ENCODE results near the gene SLC12A2.

The SLC12A2 gene

DNA sequence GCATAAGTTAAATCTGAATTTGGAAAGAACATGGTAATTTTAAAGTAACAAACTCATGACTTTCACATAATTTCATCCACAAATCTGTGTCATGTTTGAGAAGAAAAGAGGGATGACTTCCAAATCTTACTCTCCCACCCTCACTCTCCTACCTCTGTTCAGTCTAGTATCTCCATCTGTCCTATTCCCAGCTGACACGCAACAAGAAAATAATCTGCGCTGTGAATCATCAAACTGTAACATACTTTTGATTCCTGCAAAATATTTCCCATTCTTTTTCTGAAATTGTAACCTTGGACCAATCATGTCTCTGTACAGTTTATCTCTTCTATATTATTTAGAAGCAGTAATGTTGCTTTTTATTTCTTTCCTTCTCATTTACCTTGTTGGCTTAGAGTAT is 91.4 kb downstream of the SLC12A2 start:
- no peak for DNase-seq

GRCh38 chr5:128192368-128192767 is 108.8 kb downstream of the SLC12A2 start:
- no peak for DNase-seq

DNA sequence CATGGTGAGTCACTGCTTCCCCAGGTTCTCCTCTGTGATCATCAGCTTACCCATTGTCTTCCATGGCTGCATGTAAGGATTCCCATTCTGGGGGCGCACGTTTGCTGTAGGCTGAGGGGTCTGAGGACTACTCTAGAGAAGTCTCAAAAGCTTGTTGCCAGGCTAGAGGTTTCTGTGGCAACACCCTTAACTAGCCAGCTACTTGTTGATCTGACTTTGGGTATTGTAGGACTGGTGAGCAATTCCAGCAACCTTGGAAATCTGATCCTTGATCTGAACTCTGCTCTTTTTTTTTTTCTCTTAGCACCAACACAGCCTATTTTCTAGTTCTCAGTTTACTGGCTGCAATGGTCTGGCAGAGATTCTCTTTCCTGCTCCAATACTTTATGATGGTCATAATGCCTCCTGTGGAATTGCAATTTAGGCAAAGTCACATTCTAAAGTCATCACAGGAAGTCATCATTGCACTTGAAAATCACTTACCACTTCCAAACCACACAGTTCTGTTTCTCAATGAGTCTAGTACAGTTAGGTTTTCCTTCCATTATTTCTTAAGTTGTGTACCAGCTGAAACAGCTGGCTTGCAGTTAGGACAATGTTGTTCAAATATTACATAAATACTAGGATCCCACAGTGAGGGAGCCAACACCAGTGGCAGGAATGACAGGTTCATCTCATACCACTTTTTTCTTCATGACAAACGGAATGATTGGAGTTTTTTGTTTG is 110.3 kb downstream of the SLC12A2 start:
- DNase-seq = no peak

GRCh38 chr5:128195316-128195715 is 111.8 kb downstream of the SLC12A2 start:
- no peak for DNase-seq

DNA sequence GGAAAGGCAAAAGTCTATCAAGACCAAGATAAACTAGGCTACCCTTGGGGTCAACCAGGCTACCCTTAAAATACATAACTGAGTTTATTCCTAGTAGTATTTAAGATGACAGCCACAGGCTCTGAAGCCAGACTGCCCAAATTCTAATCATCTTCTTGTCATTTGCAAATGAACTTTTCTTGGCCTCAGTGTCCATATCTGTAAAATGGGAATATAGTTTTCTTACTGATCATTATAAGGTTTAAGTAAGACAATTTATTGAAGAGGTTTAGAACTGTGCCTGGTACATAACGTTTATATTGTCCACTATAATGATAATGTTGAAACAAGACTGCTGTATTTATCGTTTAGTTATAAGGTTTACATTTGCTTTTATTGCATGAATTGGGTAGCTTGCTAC is 112.5 kb downstream of the SLC12A2 start:
- DNase-seq = no peak

GRCh38 chr5:128196791-128197190 is 113.2 kb downstream of the SLC12A2 start:
- DNase-seq = no peak

GRCh38 chr5:128197896-128198522 is 114.4 kb downstream of the SLC12A2 start:
- DNase-seq = no peak

GRCh38 chr5:128199104-128199503 is 115.5 kb downstream of the SLC12A2 start:
- no peak for DNase-seq

- no peak for DNase-seq
Measured at GRCh38 chr5:128199611-128200010, 116.0 kb downstream of the SLC12A2 start.

GRCh38 chr5:128201065-128201926 is 117.7 kb downstream of the SLC12A2 start:
- peak; percentile 38 for DNase-seq

DNA sequence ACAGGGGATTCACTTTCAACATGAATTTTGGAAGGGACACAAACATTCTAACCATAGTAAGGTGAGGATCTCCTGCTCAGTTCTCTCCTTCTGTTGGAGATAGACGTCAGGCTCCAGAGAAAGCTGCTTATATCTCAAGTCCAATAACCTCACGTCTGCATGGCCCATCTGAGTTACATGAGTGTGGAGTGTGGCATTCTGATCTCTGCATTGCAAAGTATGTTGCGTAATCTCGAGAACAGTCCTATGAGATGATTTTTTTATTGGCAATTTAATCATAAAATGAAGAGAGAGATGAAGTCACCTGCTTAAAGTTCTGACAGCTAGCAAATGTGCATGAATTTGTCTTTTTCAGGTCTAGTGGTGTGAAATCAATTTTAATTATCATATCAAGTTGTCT is 118.8 kb downstream of the SLC12A2 start:
- DNase-seq = no peak

GRCh38 chr5:128208436-128208835 is 124.9 kb downstream of the SLC12A2 start:
- DNase-seq = no peak

GRCh38 chr5:128212191-128212806 is 128.7 kb downstream of the SLC12A2 start:
- no peak for DNase-seq

DNA sequence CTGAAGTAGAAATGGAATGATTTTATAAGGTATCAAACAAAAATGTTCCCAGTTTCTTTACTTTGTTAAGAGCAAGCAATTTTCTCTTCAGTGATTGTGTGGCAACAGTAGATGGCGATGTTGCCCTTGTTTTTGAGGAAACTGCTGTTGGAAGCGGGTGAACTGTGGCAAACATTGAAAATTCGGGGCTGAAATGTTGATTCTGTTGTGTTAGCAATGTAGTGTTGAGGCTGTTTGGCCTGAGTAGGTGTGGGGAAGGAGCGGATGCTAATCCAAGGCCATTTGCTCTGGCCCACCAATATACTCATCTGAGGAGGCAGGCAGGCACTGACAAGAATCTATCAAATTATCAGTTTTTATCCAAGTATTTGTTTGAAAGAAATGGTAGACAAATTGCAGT is 129.8 kb downstream of the SLC12A2 start:
- no peak for DNase-seq

- DNase-seq = no peak
Measured at GRCh38 chr5:128213833-128214232, 130.3 kb downstream of the SLC12A2 start.

DNA sequence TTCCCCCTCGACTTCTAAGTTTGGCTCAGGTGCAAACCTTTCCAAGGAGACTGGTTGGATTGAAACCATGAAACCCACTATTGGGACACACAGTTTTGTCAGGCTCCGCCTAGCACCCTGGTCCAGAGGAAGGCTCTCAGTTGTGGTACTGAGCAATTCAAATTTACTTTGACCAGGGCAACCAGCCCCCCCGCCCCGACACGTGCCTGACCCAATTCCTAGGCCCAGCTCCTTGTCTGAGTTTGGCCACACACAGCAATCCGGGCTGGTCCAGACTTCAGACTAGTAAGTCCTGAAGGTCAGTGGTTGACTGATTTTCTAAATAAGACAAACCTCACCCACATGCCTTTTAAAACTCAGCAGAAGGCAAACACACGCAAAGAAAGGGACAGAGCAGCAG is 132.7 kb downstream of the SLC12A2 start:
- no peak for DNase-seq

- no peak for DNase-seq
Measured at GRCh38 chr5:128216860-128217531, 133.4 kb downstream of the SLC12A2 start.

DNA sequence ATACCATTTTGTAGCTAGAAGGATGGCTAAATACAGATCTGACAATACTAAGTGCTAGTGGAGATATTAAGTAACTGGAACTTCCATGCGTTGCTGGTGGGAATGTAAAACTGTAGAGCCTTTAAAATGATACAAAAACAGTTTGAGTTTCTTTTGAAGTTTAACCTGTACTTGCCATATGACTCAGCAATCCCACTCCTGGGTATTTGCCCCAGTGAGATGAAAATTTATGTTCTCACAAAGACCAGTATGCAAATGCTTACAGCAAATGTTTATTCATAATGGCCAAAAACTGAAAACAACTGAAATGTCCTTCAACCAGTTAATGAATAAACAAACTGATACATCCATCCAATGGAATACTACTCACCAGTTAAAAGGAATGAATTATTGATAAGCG is 137.3 kb downstream of the SLC12A2 start:
- no peak for DNase-seq

DNA sequence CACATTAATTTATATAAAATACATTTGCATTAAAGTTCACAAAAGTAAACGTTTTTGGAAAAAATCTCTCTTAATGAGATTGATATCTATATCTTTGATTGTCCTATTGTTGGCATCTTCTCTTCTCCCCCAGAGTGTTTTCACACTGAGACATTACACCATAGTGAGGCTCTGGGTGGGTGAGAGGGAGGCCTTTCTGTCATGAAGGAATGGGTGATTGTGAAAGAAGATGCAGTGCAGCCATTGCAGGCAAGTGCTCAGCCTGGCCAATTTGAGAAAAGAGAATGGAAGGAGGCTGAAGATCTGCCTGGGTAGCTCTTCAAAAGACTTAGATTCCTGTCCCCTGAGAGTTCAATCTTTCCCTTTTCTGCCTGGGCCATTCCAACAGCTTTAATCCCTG is 140.8 kb downstream of the SLC12A2 start:
- DNase-seq = no peak

- no peak for DNase-seq
Measured at GRCh38 chr5:128225245-128226030, 141.9 kb downstream of the SLC12A2 start.

DNA sequence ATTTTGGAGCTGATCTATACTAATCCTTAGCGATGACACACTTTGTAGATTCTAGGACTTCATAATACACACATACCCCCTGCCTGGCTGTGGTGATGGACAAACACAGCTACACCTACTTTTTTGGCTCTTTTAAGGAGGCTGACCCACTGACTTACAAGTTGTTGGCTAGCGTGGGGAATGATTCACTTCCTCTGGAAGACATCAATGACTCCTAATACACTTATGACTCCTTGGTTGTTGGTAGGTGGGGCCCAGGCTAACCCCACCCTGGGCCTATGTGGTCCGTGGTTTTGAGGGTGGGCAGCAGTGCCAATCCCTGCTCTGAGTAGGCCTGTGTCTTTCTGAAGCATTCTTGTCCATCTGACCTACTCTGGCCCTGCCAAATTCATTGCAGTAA is 144.4 kb downstream of the SLC12A2 start:
- DNase-seq = no peak

- DNase-seq = no peak
Measured at GRCh38 chr5:128228521-128228920, 145.0 kb downstream of the SLC12A2 start.

All from NCI-H2107 (cell line).